ENCODE measurements around the gene EFEMP1. TPM values are rescaled to one million over a fixed set of nuclear protein-coding genes. Genes with fewer than 3 reads are reported as not detected.

Gene EFEMP1
- polyA plus RNA-seq, 1 experiment: 1,148 TPM

- DNase-seq (ENCODE audit: low read depth): no peak
- ChIA-PET CTCF (interaction anchor here (0.6 to 2.2 kb wide), 4 partner anchors 10 to 248 kb away, joined by 3 to 6 read pairs (median 3); no protein-coding TSS in a partner anchor), POLR2A (interaction anchor here (0.6 kb wide), 1 partner anchor 65 kb away, joined by 6 read pairs; no protein-coding TSS in a partner anchor)
- TF ChIP-seq, protein P1, sequence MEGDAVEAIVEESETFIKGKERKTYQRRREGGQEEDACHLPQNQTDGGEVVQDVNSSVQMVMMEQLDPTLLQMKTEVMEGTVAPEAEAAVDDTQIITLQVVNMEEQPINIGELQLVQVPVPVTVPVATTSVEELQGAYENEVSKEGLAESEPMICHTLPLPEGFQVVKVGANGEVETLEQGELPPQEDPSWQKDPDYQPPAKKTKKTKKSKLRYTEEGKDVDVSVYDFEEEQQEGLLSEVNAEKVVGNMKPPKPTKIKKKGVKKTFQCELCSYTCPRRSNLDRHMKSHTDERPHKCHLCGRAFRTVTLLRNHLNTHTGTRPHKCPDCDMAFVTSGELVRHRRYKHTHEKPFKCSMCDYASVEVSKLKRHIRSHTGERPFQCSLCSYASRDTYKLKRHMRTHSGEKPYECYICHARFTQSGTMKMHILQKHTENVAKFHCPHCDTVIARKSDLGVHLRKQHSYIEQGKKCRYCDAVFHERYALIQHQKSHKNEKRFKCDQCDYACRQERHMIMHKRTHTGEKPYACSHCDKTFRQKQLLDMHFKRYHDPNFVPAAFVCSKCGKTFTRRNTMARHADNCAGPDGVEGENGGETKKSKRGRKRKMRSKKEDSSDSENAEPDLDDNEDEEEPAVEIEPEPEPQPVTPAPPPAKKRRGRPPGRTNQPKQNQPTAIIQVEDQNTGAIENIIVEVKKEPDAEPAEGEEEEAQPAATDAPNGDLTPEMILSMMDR (IDR thresholded peaks at IDR 0.05; ENCODE audit: insufficient read depth, low read depth, low read length): no peak
- H3K4me3 ChIP-seq (ENCODE audit: low read depth, low read length): no peak overlapping the region
- H3K27me3 ChIP-seq (ENCODE audit: control insufficient read depth, insufficient read depth, low read length): no peaks in the 10 kb centered on the region
- no peaks in the 10 kb centered on the region for H3K36me3 ChIP-seq (ENCODE audit: control insufficient read depth, insufficient read depth, low read length)
Measured at GRCh38 chr2:55965966-55966365, 42.4 kb upstream of the EFEMP1 start.

DNA sequence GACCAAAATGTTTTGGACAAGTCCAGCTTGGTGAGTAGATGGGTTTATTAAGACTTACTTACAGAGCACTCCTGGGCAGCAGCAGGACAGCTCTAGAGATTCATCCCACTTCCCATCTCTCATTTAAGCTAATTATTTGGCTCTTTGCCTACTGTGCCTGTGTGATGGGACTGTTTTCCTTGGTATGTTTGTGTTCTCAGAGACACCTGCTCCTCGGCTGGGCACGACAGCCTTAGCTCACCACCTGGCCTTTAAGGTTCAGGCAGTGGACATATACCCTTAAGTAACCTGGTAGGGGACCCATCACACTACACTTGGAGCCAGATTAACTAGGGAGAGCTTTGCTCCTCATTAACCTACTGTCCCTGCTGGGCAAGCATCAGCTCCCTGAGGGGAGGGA, 41.7 kb upstream of the EFEMP1 start:
- H3K36me3 ChIP-seq (ENCODE audit: control insufficient read depth, insufficient read depth, low read length): no peaks in the 10 kb centered on the region
- TF ChIP-seq, protein P1 (IDR thresholded peaks at IDR 0.05; ENCODE audit: insufficient read depth, low read depth, low read length): no peak
- H3K27me3 ChIP-seq (ENCODE audit: control insufficient read depth, insufficient read depth, low read length): no peaks in the 10 kb centered on the region
- DNase-seq (ENCODE audit: low read depth): no peak
- ChIA-PET POLR2A (interaction anchor here (0.6 kb wide), 1 partner anchor 64 kb away, joined by 6 read pairs; no protein-coding TSS in a partner anchor), CTCF (interaction anchor here (0.6 to 5.3 kb wide), 5 partner anchors 10 to 247 kb away, joined by 3 to 43 read pairs (median 3); no protein-coding TSS in a partner anchor)
- H3K4me3 ChIP-seq (ENCODE audit: low read depth, low read length): no peak overlapping the region

DNA sequence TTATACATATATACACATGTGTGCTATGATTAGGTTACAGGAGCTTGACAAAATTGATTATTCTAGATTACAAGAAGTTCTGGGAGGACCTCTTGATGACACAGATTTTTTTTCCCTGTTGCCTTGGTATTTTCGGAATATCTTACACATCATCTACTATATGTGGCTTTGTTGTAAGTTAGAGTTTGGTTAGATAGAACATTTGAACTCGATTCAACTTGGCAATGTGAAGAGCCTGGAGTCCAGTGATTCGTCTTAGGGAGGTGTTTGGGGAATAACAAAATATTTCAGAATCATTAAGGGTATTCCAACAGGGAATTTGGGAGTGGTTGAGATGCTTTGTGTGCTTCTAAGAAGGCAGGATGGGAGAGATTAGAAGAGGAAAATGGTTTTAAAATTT, 39.3 kb upstream of the EFEMP1 start:
- H3K27me3 ChIP-seq (ENCODE audit: control insufficient read depth, insufficient read depth, low read length): no peaks in the 10 kb centered on the region
- POLR2A ChIA-PET: interaction anchor here (0.6 kb wide), 1 partner anchor 28 kb away, joined by 3 read pairs; no protein-coding TSS in a partner anchor
- no peaks in the 10 kb centered on the region for H3K36me3 ChIP-seq (ENCODE audit: control insufficient read depth, insufficient read depth, low read length)
- DNase-seq (ENCODE audit: low read depth): no peak
- no peak overlapping the region for H3K4me3 ChIP-seq (ENCODE audit: low read depth, low read length)
- CTCF ChIA-PET: interaction anchor here (0.6 to 5.3 kb wide), 10 partner anchors 8 to 245 kb away, joined by 3 to 43 read pairs (median 8); no protein-coding TSS in a partner anchor
- TF ChIP-seq, protein P1 (IDR thresholded peaks at IDR 0.05; ENCODE audit: insufficient read depth, low read depth, low read length): no peak

DNA sequence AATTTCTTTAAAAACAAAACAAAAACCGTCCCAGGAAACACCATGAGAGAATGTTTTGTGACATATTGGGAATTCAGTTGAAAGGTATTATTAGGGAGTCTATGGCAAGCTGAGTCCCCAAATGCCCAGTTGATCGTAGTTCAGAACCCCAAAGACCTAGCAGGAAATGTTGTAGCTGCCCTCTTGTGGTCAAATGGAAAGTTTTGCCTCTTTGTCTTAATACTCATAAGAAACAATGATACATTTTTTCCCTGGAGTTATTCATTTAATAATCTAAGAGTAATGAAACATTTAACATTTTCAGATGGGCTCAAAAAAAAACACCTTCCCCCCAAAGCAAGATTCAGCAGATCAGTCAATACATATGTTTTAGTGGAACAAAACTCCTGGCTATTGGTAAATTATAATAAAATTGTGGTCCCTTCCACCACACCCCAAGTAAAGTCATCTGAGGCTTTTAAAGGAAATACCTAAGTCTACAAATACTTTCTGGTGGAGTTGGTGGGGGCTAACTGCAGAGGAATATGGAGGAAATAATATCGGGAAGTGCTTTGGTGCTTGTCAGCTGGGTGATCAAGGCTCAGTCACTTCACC, 37.8 kb upstream of the EFEMP1 start:
- Histone ChIP-seq H3K27me3 (ENCODE audit: control insufficient read depth, insufficient read depth, low read length) (no peaks in the 10 kb centered on the region), H3K36me3 (ENCODE audit: control insufficient read depth, insufficient read depth, low read length) (no peaks in the 10 kb centered on the region), H3K4me3 (ENCODE audit: low read depth, low read length) (no peak overlapping the region)
- ChIA-PET POLR2A (no interaction called here), CTCF (interaction anchor here (0.7 to 5.3 kb wide), 32 partner anchors 8 to 246 kb away, joined by 3 to 43 read pairs (median 4); no protein-coding TSS in a partner anchor)
- DNase-seq (ENCODE audit: low read depth): no peak
- TF ChIP-seq, protein P1 (IDR thresholded peaks at IDR 0.05; ENCODE audit: insufficient read depth, low read depth, low read length): peak; percentile 66

GRCh38 chr2:55958756-55959155, 35.2 kb upstream of the EFEMP1 start:
- ChIA-PET CTCF (interaction anchor here (1.3 to 2.4 kb wide), 2 partner anchors 187 to 190 kb away, joined by 4 to 10 read pairs; no protein-coding TSS in a partner anchor), POLR2A (no interaction called here)
- no peaks in the 10 kb centered on the region for H3K36me3 ChIP-seq (ENCODE audit: control insufficient read depth, insufficient read depth, low read length)
- no peak for DNase-seq (ENCODE audit: low read depth)
- H3K27me3 ChIP-seq (ENCODE audit: control insufficient read depth, insufficient read depth, low read length): no peaks in the 10 kb centered on the region
- TF ChIP-seq, protein P1 (IDR thresholded peaks at IDR 0.05; ENCODE audit: insufficient read depth, low read depth, low read length): no peak
- H3K4me3 ChIP-seq (ENCODE audit: low read depth, low read length): no peak overlapping the region

All from BJ (cell line).